ENCODE results near the gene CFB.
"Not testable (repeated sequence)": the region's sequence is repeated elsewhere in the genome, so short reads cannot be mapped to it uniquely, and the experiment has no call there.

The CFB gene
- 0 to 0.08 (median 0) reads per million in 4 donors for total RNA-seq

- DNase-seq = no peak
Observed at GRCh38 chr6:31945507-31946369, at the start of gene CFB. Gene CFB, plus strand, starts transcription at chr6:31946095. Its CDS starts 127 bp downstream, at chr6:31946222.

DNA sequence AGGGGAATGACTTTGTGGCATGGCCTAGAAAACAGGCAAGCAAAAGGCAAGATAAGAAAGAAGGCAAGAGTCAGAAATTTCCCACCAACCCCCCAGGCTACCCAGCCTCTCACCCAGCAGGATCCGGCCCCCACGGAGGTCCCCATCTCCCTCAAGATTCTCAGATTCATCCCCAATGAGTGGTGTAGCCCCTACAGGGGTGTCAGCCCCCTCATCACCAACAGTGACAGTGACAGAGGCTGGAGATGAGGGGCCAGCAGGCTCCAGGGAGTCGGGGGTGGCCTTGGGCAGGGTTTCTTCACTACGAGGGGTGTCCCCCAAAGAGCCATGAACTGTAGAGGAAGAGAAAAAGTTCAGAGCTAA, 49.4 kb upstream of the CFB start:
- no peak for DNase-seq

- DNase-seq = peak in 1 of 5 donors; percentile 14
Observed at GRCh38 chr6:31896856-31897611, 48.9 kb upstream of the CFB start.

- peak; percentile 70 to 86 (median 74) for DNase-seq
Observed at GRCh38 chr6:31897612-31898382, 48.1 kb upstream of the CFB start, which contains the start of gene EHMT2. Gene EHMT2, minus strand, starts transcription at chr6:31897698. Its CDS starts 21 bp downstream, at chr6:31897677.

- DNase-seq = peak in 2 of 5 donors; percentile 25 to 45
Observed at GRCh38 chr6:31898383-31899011, 47.4 kb upstream of the CFB start.

DNA sequence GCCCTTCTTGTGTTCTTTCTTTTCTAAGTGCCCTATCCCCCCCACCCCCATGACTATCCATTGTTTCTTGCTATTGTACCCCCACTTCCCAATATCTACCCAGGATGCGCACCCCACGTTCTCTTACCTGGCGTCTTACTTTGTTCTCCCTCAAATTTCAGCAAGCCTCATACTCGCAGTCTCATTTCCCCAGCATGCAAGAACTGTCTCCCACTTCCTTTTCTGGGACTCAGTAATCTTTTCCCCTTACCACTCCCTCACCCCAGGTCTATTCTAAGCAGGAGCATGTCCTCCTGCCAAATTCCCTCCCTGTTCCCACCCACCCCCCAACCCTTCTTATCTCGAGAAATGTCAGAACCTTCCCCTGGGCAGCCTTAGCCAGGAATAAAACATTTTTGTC, 46.7 kb upstream of the CFB start:
- no peak for DNase-seq

DNA sequence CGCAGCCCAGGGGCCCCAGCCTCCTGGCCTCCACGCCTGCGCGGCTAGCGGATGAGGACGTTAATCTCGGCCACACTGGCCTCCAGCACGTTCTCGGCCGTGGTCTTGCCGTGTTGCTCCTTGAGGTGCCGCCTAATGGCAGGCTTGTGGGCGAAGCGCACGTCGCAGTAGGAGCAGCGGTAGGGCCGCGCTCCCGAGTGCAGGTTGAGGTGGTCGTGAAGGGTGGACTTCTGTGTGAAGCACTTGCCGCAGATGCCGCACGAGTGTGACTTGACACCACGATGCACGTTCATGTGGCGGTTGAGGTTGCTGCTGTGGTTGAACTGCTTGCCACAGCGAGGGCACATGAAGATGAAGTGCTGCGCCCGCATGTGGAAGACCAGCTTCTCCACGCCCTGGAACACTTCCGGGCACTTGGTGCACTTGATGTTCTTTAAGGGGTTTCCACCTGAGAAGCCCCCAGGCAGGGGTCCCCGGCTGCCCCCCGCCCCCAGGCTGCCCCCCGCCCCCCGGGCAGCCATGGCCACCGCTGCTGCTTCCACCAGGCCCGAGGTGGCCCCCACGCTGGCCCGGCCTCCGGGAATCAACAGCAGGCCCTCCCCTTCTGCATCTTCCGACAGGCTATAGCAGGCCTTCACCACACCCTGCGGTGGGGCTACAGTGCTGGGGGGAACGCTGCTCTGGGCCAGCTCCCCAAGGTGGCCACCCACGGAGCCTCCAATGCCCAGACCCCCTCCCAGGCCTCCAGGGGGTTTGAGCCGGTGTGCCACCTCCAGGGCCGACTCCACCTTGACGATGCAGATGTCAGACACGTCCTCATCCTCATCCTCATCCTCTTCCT, 45.8 kb upstream of the CFB start:
- no peak for DNase-seq

GRCh38 chr6:31900917-31901414, 44.9 kb upstream of the CFB start:
- DNase-seq = no peak

DNA sequence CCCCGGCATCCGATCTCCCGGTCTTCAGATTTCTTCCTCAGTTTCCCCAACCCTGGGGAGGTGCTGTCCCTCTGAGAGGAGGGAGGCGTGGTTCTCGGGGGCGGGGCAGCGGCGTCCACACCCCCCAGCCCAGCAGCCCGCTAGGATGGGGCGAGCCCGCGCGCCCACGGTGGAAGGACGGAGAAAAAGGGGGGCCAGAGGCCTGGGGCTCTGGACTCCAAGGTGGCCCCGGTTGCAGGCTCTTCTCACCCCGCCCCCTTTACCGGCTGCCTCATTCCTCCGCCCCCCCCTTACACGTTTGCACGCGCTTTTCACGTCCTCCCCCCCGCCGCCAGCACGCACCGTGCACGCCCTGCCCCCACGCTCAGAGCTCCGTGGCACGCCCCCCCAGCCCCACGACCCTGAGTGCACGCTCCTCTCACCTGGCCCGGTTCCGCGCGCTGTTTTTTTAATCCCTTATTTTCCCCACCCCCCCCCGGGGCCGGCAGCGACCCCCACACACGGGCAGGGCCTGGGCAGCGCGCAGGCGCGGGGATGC, 44.4 kb upstream of the CFB start:
- peak; percentile 40 to 62 (median 56) for DNase-seq

- DNase-seq = peak; percentile 75 to 86 (median 78)
Observed at GRCh38 chr6:31901953-31902643, 43.8 kb upstream of the CFB start, which contains the start of gene ZBTB12. Gene ZBTB12, minus strand, starts transcription at chr6:31902086. Its CDS starts 781 bp downstream, at chr6:31901305.

GRCh38 chr6:31903957-31904356, 41.9 kb upstream of the CFB start:
- DNase-seq = no peak

DNA sequence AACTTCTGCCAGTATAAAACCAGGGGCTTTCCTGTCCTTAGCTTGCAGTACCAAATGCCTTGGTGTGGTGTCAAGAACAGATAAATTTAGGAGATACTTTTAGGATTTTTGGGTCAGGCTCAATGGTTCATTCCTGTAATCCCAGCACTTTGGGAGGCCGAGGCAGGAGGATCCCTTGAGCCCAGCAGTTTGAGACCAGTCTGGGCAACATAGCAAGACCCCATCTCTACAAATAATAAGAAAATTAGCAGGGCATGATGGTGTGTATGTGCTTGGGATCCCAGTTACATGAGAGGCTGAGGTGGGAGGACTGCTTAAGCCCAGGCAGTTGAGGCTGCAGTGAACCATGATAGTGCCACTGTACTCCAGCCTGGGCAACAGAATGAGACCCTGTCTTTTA, 40.9 kb upstream of the CFB start:
- DNase-seq = no peak

DNA sequence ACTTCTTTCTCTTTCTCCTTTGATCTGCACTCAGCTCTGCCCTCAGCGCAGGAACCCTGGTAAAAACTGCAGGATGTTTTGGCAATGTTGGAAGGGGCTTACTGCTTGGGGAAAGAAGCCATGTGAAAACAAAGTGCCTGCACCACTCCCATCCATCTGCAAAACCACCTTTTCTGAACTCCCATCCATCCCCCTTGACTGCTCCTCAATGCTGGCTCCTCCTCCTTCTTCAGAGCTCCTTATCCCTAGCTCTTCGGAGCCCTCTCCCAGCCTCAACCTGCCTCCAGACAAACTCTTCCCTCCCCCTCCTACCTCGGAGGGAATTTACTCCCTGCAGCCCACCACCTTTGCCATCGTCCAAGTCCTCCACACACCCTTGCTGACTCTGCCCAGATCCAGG, 39.8 kb upstream of the CFB start:
- DNase-seq = no peak

DNA sequence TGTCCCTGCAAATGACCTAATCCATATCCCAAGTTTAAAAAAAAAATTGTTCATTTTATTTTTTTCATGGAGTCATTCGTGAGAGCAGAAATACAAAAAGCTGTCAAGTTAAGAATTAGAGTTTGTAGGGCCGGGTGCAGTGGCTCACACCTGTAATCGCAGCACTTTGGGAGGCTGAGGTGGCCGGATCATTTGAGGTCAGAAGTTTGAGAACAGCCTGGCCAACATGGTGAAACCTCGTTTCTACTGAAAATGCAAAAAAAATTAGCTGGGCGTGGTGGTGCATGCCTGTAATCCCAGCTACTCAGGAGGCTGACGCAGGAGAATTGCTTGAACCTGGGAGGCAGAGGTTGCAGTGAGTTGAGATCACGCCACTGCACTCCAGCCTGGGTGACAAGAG, 39.2 kb upstream of the CFB start:
- DNase-seq = not testable (repeated sequence)

DNA sequence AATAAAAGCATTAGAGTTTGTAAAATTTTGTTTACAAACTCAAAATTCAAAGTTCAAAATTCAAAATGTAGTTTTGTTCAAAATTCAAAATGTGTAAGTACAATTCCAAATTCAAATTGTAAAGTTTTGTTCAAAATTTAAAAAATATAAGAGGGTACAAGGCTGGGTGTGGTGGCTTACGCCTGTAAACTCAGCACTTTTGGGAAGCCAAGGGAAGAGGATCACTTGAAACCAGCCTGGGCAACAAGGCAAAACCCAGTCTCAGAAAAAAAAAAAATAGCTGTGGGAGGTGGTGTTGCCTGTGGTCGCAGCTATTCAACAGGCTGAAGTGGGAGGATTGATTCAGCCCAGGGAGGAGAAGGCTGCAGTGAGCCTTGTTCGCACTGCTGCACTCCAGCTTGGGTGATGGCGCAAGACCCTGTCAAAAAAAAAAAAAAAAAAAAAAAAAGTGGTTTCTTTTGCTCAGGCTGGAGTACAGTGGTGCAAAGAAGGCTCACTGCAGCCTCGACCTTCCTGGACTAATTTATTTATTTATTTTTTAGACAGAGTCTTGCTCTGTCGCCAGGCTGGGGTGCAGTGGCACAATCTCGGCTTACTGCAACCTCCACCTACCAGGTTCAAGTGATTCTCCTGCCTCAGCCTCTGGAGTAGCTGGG, 38.6 kb upstream of the CFB start:
- DNase-seq = no peak

DNA sequence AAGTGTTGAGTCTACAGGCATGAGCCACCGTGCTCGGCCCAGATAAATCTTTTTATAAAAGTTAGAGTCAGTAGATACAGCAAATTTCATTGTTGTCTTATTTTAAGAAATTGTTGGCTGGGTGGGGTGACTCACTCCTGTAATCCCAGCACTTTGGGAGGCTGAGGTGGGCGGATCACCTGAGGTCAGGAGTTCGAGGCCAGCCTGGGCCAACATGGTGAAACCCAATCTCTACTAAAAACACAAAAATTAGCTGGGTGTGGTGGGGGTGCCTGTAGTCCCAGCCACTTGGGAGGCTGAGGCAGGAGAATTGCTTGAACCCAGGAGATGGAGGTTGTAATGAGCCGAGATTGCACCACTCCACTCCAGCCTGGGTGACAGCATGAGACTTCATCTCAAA, 37.6 kb upstream of the CFB start:
- DNase-seq = not testable (repeated sequence)

DNA sequence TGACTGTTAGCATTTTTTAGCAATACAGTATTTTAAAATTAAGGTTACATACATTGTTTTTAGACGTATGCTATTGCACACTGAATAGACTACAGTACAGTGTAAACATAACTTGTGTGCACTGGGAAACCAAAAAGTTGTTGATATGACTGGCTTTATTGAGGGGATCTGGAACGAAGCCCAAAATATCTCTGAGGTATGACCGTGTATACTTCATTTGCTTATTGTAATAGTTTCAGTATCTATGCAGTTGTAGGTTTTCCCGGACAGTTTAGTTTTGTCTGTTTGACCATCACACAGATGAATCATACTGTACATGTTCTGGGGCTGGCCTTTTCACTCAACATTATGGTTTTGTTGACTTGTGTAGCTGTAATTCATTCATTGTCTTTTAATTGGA, 37.1 kb upstream of the CFB start:
- no peak for DNase-seq

- not testable (repeated sequence) for DNase-seq
Observed at GRCh38 chr6:31909298-31909697, 36.6 kb upstream of the CFB start.

DNA sequence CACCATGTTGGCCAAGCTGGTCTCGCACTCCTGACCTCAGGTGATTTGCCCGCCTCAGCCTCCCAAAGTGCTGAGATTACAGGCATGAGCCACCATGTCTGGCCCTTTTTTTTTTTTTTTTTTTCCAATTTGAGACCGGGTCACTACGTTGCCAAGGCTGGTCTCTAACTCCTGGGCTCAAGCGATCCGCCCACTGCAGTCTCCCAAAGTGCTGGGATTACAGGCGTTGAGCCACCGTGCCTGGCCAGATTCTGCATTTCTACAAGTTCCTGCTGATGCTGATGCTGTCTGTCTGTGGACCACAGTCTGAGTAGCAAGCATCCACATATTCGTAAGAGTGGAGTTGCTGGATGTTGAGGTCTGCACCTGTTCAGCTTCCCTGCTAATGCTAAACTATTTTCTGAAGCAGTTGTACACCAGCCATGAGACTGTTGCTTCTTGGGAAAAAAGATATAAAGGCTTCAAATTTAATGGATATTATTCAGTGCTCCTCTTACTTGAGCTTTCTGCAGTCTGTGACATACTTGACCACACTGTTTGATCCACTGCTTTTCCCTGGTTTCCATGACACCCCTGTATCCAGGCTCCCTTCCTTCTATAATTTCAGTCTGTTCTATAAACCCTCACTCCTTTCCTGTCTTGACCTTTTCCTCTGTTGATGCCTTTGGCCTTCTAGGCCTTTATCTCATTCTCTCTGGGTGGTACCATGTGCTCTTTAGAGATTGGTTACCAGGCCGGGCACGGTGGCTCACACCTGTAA, 33.9 kb upstream of the CFB start:
- DNase-seq = no peak
